ENCODE results near the gene PTRH2. TPM values are rescaled to one million over a fixed set of nuclear protein-coding genes. Genes with fewer than 3 reads are reported as not detected.
"Not testable (repeated sequence)": the region's sequence is repeated elsewhere in the genome, so short reads cannot be mapped to it uniquely, and the experiment has no call there.

Gene PTRH2
- total and polyA plus RNA-seq, 2 of the 8 experiments (the other 6 are each of a cell fraction or from before 2014, with no cell fraction given), result 39.4 to 43.2 TPM

- not testable (repeated sequence) for H2BK5ac ChIP-seq (ENCODE audit: low read depth, low read length); H3K4ac ChIP-seq (replicated peaks; ENCODE audit: insufficient read length, low read depth, low read length); H3K14ac ChIP-seq (ENCODE audit: insufficient read length); H3K27ac ChIP-seq (ENCODE audit: low read depth, low read length); FAIRE-seq; H3K4me1 ChIP-seq (replicated peaks in 1 of 4; ENCODE audit: control insufficient read depth in 3 of 4, insufficient read depth in 4 of 4, low read length in 3 of 4); H3K9ac ChIP-seq (replicated peaks in 1 of 4; ENCODE audit: extremely low read depth in 1 of 4, low read depth in 3 of 4, low read length in 3 of 4); H3K9me3 ChIP-seq (ENCODE audit: insufficient read depth in 2 of 2, low read depth in 1 of 2, low read length in 1 of 2); H3K18ac ChIP-seq (ENCODE audit: extremely low read depth, low read length); H2AK5ac ChIP-seq (ENCODE audit: low read depth, low read length); H2BK12ac ChIP-seq (ENCODE audit: low read depth, low read length); H4K8ac ChIP-seq (ENCODE audit: extremely low read depth, insufficient read depth, low read length); H4K20me1 ChIP-seq (replicated peaks in 1 of 2; ENCODE audit: control insufficient read depth in 1 of 2, insufficient read depth in 2 of 2, low read length in 2 of 2); H3K79me1 ChIP-seq (ENCODE audit: low read depth, low read length); H2AFZ ChIP-seq (ENCODE audit: low read length); H3K79me2 ChIP-seq (ENCODE audit: control insufficient read depth in 1 of 2, insufficient read depth in 2 of 2, low read length in 2 of 2); H3K4me3 ChIP-seq (ENCODE audit: extremely low read depth in 1 of 4, insufficient read depth in 2 of 4, low read depth in 3 of 4, low read length in 4 of 4); H4K5ac ChIP-seq (ENCODE audit: insufficient read length, low read depth, low read length); H3K23me2 ChIP-seq (ENCODE audit: low read depth, low read length); H2BK120ac ChIP-seq (replicated peaks; ENCODE audit: low read depth, low read length); H4K91ac ChIP-seq (replicated peaks; ENCODE audit: insufficient read length, low read length); H3K56ac ChIP-seq (replicated peaks; ENCODE audit: insufficient read length, low read depth, low read length); H3K23ac ChIP-seq (ENCODE audit: insufficient read length); DNase-seq (ENCODE audit: low read depth in 1 of 2, low spot score in 2 of 2); H3K4me2 ChIP-seq (ENCODE audit: insufficient read depth in 1 of 2, low read depth in 2 of 2, low read length in 2 of 2); H3K27me3 ChIP-seq (replicated peaks in 1 of 4; ENCODE audit: control insufficient read depth in 3 of 4, extremely low read depth in 1 of 4, insufficient read depth in 3 of 4, low read length in 3 of 4); H2BK20ac ChIP-seq (ENCODE audit: low read length); H2BK15ac ChIP-seq (ENCODE audit: low read length); H3K36me3 ChIP-seq (ENCODE audit: control insufficient read depth in 2 of 4, insufficient read depth in 4 of 4, low read length in 3 of 4)
- WGBS, 2 experiments (ENCODE audit: extremely low coverage in 1 of 2, insufficient coverage in 1 of 2, insufficient read length in 1 of 2, insufficient replicate concordance in 2 of 2, low coverage in 1 of 2, low lambda C conversion rate in 2 of 2, missing lambda C conversion rate in 1 of 2), result 89% methylated on average over 9 of the region's 12 CpGs; no CpG with 5 or more reads in 1 of the 2 experiments
- ChIA-PET CTCF (ENCODE audit: partially characterized antibody) (interaction anchor here (0.6 to 4.1 kb wide), 12 partner anchors 8 to 282 kb away, joined by 3 to 32 read pairs (median 6); no protein-coding TSS in a partner anchor), POLR2A (ENCODE audit: partially characterized antibody) (interaction anchor here (0.6 to 1.7 kb wide), 3 partner anchors 47 to 86 kb away, joined by 3 to 6 read pairs (median 3); partner anchors contain the start of genes PTRH2 and VMP1)
Measured at GRCh38 chr17:59755069-59755468, 47.8 kb upstream of the PTRH2 start.

All from H1 (cell line).